Measurements from ENCODE around the gene EDAR.

The EDAR gene

DNA sequence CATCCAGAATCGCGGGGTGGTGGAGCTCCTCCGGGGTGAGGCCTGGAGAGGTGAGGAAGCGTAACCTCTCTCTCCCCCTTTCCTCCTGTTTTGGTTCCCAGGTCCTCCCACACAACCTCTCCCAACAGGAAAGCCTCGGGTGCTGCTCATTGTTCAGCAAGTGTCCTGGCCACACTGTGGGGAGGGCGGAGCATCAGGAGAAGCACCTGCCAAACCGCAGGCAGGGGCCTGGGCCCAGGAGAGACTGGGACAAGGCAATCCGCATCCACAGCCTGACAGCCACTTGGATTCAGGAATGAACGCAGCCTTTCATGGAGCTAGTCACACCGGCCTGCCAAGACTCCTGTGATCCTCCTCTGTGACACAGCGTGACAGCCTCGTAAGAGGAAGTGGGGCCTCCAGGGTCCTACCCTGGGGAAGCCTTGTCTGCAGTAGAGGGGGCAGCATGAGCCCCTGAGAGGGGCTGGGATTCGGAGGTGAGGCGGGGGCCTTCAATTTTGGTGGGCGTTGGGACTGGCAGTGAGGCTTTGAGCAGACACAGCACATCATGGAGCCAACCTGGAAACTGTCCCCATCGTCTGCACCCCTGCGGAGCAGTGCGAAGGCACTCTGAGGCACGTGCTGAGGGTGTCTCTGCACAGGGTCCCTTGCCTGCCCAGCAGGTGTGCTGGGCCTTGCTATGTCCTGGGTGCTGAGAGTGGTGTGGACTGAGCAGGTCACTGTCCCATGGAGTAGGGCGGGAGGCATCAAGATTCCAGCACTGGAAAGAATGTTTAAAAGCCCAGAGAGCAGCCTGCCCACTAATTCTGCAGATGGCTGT lies 62.2 kb downstream of the EDAR start:
- DNase-seq (ENCODE audit: low read depth in 1 of 2, low spot score in 1 of 2): no peak

DNA sequence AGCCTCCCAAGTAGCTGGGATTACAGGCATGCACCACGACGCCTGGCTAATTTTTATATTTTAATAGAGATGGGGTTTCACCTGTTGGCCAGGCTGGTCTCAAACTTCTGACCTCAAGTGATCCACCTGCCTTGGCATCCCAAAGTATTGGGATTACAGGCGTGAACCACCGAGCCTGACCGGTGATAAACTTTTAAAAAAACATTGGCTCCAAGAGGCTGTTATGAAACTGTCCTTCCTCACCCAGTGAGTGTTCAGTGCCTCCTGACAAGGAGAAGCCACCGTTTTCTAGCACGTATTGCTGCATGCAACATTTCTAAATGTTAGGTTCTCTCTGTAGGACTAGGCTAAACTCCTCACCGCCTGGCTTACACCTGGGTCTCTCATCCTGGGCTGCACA lies 63.3 kb downstream of the EDAR start:
- DNase-seq (ENCODE audit: low read depth in 1 of 2, low spot score in 1 of 2): no peak

DNA sequence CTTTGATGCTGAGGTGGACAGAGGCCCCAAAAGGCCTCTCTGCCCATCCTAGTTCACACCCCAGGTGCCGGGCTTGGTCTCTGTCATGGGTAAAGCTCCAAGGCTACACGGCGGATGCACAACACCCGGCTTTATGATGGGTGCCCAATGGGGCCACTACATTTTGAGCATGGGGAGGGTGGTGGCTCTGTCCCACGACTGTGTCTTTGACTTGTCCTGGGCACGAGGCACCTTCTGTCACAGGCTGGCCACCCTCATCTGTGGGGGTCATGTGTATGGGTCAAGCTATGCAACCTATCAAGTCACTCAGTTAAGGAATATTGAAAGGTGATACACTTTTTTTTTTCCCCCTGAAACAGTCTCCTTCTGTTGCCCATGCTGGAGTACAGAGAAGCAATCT lies 63.7 kb downstream of the EDAR start:
- DNase-seq (ENCODE audit: low read depth in 1 of 2, low spot score in 1 of 2): no peak

DNA sequence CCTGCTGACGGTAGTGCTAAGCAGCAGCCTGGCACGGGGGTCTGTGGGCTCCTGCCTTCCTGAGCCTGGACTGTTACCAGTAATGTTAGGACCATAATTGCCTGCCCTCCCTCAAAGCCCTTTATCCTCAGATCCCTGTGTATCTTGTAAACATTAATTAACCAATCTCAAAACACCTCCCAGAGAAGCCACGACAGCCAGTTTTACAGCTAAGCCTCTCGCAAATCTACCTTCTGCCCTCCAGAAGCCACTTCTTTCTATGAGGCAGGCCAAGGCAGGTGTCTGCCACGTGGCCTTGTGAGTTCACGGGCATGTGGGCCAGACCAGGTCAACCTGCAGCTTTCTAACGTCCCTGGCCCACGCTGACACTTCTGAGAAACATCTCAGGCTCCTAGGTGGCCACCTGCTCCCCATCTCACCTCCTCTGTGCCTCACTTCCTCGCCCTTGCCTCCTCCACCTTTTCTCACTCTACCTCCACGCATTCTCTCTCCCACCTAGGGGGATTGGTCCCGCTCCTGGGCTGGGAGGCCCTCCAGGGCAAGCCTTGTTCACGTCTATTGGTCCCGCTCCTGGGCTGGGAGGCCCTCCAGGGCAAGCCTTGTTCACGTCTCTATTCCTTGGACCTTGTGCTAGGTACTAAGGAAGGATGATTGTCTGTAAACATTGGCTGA lies 64.3 kb downstream of the EDAR start:
- no peak for DNase-seq (ENCODE audit: low read depth in 1 of 2, low spot score in 1 of 2)

DNA sequence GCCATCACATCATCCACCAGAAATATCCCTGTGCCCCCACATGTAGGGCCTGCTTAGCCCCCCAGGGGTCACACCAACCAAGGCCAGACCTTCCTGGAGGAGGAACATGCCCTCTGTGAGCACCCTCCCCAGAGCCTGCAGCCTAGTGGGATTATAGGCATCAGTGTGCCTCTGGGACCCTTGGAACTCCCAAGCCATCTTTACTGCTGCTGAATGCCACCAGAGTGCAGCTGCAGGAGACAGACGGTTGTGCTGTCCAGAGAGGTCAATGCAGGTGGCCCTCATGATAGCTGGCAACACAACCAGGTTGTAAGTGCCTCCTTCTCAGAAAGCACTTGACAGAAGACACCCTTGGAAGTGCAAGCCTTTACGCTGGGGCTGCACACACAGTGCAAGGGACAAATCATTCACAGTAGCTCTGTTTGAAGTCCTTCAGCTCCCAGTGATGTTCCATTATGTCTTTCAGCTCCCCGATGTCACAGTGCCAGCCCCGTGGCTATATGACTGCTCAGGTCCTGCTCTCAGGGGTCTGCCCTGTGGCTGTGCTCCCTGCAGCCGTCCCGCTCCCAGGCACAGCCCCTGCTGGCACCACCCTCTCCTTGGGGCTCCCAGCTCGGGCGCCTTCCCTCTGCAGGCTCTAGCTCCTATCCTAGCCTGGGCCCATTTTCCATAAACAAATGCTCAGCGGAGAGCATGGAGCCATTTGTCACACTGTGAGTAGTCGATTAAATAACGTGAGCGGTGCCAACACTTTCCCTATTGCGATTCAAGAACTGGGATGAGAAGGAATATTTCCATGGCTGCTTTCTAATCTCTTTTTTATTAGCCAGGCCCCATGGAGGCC lies 65.1 kb downstream of the EDAR start:
- no peak for DNase-seq (ENCODE audit: low read depth in 1 of 2, low spot score in 1 of 2)

DNA sequence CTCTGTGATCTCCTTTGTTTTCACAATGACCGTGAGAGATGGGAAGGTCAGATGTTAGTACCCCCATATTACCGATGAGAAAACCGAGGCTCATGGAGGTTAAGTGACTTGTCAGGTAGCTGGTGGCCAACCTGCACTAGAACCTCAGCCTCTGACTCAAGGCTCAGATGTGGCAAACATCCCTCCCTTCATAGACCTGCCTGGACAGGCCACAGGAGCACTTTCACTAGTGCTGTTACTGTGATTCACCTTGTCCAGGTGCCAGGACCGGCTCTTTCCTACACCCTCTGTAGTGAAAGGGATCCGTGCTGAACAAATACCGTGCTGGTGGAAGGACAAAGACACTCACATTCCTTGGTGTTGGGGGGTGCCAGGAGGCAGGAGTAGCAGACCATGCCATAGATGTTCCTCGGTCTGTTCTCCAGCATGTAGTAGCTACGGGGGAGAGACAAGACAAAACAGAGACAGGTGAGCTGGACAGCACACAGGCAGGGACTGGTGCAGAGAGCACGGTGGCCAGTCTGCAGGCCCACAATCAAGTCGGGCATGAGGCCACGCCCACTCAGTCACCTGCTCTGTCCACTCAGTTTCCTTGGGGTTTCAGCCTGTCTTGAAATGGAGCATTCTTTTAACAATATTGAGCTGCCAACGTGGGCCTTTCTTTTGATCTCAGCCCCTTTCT lies 65.9 kb downstream of the EDAR start:
- DNase-seq (ENCODE audit: low read depth in 1 of 2, low spot score in 1 of 2): no peak

DNA sequence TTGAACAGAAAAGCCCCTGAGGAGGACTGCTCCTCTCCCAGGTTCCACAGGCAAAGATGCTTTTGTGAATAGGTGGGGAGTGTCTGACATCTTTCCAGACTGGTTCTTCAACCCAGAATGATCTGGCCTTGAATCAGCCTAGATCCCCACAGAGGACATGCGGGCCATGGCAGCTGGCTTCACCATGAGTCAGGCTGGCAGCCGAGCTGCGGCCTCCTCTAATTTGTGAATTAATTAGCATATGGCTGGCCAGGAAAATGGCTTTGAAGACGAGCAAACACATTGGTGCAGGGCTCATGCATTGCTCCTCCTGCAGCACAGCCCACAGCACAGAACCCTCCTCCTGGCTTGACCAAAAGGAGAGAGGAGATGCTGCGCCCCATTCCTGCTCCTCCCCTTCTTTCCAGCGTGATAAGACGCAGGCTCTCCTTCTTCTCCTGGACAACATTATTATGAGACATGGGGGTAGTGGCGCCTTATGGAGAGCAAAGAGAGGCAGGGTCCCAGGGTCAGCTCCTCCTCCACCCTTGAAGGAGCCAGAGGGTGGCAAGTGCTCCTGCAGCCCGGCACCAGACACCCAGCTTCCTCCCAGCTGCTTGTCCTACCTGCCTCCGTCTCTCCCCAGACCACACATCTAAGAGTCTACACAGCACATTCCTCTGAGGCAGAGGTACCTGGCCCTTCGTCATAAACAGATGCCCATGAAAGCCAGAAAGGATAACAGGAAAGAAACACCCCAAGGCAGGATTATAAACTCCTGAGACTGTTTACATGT lies 66.7 kb downstream of the EDAR start:
- DNase-seq (ENCODE audit: low read depth in 1 of 2, low spot score in 1 of 2): no peak

DNA sequence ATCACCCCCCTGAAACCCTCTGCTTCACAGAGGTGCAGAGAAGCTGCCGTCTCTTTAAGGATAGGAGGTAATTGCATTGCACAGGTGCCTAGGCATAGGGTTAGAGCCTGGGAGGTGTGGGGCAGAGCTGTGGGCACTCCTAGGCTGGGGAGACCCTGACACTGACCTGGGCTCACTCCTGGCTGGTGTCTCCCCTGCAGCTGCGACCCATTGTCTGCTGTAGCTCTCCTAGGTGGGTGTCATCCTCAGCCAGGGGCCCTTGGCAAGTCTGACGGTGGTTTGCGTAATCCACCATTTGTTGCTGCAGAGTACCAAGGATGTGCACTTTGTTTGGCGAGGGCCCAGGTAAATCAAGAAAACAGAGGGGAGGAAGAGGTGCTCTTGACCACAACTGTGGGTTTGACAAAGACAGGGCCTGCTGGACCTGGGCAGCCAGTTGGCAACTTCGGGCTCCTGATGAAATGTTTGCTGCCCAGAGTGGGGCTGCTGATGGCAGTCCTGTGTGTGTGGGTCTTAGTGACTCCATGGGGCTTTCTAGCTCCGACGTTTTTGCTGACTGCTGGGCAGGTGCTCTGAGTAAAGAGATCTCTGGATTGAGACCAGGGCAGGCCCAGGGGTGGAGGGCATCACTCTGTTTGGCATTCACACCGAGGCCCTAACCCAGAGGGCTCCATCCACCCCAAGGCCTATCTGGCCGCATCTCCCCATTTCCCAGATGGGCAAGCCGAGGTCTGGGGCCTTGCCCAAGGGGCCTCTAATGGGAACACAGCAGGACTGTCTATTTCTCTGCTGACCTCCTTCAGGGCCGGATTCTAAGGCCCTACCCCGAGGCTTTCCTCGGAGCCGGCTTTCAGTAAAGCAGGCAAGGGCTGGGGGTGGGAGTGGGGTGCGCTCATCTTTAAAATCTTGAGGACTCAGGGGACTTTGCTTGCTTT lies 67.7 kb downstream of the EDAR start:
- no peak for DNase-seq (ENCODE audit: low read depth in 1 of 2, low spot score in 1 of 2)

DNA sequence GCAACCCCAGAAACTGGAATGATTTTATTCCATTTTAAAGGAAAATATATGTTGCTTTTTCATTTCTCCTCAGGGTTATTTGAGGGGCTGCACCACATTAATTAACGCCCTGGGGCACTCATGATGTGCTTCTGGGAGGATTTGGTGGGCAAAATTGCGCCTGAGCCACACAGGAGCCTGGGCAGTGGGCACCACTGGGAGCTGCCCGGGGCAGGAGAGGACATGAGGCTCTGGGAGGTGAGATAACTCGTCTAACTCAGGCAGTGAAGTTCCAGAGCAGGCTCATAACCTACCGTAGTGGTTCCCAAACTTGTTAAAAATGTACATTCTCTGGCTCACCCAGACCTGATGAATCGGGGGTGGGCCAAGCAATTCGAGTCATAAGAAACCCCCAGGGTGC lies 68.3 kb downstream of the EDAR start:
- no peak for DNase-seq (ENCODE audit: low read depth in 1 of 2, low spot score in 1 of 2)

DNA sequence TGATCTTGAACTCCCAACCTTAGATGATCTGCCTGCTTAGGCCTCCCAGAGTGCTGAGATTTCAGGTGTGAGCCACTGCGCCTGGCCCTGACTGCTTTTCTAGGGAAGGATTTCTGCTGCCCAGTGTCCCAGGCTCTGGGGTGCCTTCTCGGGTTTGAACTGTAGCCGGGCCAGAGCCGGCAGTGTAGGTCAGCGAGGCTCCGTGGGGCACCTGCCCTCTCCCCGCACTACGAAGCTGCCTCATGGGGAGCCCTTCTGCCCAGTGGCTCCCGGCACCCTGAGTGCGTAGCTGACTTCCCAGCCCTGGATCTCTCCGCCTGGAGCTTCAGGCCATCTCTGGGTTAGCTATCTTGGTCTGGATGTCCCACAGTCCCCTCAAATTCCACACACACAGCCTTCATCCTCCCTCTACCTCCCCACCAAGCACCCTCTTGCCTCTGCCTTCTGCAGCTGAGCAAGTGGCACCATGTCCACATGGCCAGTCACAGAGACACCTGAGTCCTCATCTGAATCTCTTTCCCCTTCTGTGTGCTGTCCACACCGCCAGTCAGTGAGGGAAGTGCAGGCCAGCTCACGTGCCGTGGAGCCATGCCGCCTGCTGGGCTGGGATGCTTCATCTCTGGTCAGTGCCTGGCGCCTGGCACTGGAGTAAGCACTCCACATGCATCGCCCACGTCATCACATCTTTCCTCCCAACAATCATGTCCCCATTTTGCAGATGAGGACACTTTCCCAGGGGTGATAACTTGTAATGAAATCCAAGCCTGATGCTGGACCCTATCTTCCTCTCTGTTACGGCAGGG lies 69.2 kb downstream of the EDAR start:
- no peak for DNase-seq (ENCODE audit: low read depth in 1 of 2, low spot score in 1 of 2)

DNA sequence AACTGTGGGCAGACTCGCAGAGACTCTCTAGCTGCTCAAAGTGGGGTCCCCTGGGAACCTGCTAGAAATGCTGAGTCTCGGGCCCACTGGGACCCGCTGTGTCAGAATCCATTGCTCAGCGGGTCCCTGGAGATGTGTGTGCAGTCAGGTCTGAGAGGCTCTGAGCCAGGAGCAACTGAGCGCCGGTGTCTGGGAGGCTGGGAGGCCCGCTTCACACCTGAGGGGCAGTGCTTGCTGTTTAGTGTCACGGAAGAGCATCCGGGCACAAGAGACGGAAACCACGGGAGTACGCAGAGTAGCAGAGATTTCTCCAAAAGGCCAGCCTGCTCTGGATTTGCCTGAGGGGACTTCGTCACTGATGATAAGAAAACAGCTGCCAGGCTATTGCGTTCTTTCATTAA lies 70.1 kb downstream of the EDAR start:
- no peak for DNase-seq (ENCODE audit: low read depth in 1 of 2, low spot score in 1 of 2)

DNA sequence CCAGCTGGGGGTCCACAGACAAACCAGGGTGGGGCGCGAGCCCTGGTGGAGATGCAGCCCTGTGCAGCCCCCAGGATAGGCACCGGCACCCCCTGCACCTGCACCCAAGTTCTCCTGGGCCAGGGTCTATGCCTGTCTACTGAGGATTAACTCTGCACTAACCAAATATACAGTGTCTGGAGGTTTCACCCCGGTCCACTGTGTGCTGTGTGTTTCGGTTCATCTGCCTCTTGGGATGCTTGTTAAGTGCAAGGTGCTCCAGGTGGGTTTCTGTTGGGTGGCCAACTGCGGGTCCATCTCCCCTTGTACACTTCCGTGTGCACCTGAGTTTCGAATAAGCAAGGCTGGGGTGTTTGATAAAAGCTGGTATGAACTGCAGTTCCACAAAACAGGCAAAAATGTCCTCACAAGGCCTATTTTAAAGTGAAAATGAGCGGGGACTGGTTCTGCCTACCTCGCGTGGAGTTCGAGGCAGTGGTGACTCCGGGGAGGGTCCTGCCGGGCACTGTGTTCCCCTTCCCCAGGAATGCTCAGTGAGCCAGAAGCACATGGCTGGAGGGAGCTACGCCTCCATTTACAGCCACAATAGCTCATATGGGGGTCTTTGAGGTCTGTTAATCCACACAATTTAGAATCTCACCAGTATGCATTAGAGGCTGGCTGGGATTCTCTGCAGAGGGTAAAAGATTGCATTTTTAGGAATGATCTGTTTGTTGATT lies 70.7 kb downstream of the EDAR start:
- DNase-seq (ENCODE audit: low read depth in 1 of 2, low spot score in 1 of 2): no peak

DNA sequence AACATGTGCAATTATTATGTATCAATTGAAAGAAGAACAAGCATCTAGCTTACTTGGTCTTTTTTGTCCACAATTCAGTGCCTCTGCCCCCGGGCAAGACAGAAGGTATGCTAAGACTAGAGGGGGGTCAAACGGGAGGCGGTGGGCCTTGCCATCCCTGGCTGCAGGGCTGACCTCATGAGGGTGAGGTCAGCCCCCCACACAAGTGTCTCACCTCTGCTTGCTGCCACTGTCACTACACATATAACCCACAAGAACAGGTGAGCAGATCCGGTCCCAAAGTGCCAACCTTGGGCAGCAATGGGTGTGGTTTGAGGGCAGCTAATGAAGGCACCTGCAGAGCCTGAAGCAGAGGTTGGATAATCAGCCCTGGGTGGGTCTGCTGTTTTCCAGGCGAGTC lies 71.5 kb downstream of the EDAR start:
- DNase-seq (ENCODE audit: low read depth in 1 of 2, low spot score in 1 of 2): no peak

DNA sequence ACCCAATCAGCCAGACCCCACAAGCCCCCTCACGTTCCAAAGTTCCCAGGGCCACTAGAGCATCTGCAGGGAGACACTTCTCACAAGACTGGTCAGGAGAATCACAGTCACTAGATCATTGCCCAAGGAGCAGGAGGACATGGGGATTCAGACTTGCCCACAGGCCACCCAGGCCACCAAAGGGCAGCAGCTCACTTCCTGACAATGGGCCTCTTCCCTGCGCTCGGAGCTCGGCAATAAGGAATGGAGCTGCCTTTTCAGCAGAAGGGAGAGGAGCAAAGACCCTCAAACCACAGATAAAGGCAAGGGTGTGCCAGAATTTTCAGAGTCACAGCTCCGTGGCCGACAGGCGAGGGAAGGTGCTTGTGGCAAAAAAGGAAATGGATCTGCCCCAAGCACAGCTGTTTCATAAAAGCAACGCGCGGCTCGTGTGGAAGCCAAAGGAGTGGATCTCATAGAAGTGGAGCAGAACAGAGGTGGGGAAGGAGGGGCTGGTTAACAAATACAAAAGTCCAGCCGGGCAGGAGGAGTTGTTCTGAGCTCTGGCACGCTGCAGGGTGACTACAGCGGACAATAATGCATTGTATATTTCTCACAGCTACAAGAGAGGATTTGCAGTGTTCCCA lies 72.1 kb downstream of the EDAR start:
- no peak for DNase-seq (ENCODE audit: low read depth in 1 of 2, low spot score in 1 of 2)

DNA sequence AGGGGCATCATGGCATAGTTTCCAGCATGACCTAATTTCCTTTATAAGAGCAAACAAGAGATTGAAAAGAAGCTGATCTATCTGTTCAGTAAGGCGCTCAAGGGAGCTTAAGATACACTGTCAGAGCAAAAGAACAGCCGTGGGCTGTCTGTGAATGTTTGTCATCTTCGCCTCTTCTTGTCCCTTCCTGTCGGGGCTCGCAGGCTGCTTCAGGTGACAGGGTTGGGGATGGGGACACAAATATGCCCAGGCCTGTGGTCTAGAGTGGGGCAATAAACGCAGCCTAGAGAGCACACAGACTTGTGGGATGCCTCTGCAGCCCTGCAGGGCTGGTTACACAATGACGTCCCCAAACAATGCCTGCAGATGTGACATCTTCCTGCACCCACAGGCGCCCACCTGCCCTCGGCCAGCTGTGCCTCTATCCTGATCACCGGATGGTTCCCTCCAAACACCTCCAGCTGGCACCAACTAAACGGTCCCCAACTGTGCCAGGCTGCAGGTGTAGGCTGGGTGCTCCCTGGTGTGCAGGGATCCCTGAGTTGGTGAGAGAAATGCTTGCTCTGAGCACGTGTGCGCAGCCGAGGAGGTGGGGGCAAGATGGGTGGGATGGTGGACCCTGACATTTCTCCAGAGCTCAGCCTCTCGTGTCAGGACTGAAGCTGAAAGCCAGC lies 72.8 kb downstream of the EDAR start:
- DNase-seq (ENCODE audit: low read depth in 1 of 2, low spot score in 1 of 2): no peak

DNA sequence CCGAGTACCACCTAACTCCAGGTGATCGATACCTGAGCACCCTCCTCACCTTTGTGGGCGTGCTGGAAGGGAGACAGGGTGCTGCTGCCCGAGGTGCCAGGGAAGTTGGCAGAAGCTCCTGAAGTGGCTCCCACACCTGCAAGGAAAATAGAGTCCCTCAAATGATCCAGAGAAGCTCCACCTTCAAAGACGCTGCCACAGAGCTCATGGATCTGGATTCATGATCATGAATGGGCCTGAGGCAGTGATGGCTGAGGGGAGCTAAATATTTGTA lies 76.5 kb downstream of the EDAR start:
- no peak for DNase-seq (ENCODE audit: low read depth in 1 of 2, low spot score in 1 of 2)

Data from activated T-helper 1 cell treated with anti-CD3 and anti-CD28 coated beads, Interleukin-2, amount 50 U/mL, for 16 hours (primary cell).